ENCODE results near the gene VSIG8. TPM values are rescaled to one million over a fixed set of nuclear protein-coding genes. Genes with fewer than 3 reads are reported as not detected.

Gene VSIG8
- total and polyA plus RNA-seq, 2 of the 8 experiments (the other 6 are each of a cell fraction or from before 2014, with no cell fraction given): not detected

DNA sequence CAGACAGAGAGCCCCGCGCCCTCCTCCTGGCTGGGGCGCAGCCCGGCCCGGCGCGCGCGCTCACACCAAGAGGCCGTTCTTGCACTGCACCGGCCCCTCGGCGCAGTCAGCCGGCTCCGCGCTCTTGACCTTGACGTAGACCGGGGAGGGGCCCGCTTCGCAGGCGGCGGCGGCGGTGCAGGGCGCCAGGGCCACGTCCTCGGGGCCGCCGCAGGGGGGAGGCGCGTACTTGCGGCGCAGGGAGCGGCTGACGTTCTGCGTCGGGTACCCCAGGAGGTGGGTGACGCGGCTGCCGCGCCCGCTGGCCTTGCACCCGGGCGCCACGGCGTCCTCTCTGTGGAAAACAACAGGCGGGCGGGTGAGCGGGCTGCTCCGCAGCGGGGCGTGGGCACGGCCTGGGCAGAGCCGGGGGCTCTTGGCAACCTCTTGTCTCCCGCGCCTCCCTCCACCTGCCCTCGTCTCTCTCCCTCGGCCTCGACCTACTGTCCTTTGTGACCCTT is 7.7 kb downstream of the VSIG8 start:
- H3K27ac ChIP-seq (ENCODE audit: low read depth, low read length): no peak overlapping the region
- no peak for FAIRE-seq
- no peak overlapping the region for H2BK12ac ChIP-seq (ENCODE audit: low read depth, low read length)
- TF ChIP-seq HDAC6 (IDR thresholded peaks at IDR 0.05; ENCODE audit: low read depth, low read length): no peak
- no peak for TF ChIP-seq FOSL1 (IDR thresholded peaks at IDR 0.05; ENCODE audit: insufficient read depth, low read depth, low read length)
- TF ChIP-seq SUZ12 (IDR thresholded peaks at IDR 0.05; ENCODE audit: low read length): peak; percentile 64
- no peak for TF ChIP-seq POU5F1 (IDR thresholded peaks at IDR 0.05; ENCODE audit: low read depth, low read length)
- 0 out of 2 replicates have a peak, but pooled peaks have one; percentile 71 for TF ChIP-seq RBBP5 (IDR thresholded peaks at IDR 0.05; ENCODE audit: borderline replicate concordance, low read depth, low read length)
- no peak for TF ChIP-seq MAFK (IDR thresholded peaks at IDR 0.05; ENCODE audit: low read depth, low read length)
- TF ChIP-seq RNF2 (IDR thresholded peaks at IDR 0.05; ENCODE audit: borderline replicate concordance, low read depth, low read length, missing control alignments, poor library complexity, severe bottlenecking): no peak
- no peak for TF ChIP-seq EP300 (IDR thresholded peaks at IDR 0.05; ENCODE audit: borderline replicate concordance in 1 of 2, low read depth in 2 of 2, low read length in 2 of 2)
- no peak for TF ChIP-seq SP4 (IDR thresholded peaks at IDR 0.05; ENCODE audit: low read length)
- TF ChIP-seq NRF1 (IDR thresholded peaks at IDR 0.05; ENCODE audit: low read depth, low read length): no peak
- TF ChIP-seq TCF12 (IDR thresholded peaks at IDR 0.05; ENCODE audit: low read depth, low read length): no peak
- TF ChIP-seq ASH2L (IDR thresholded peaks at IDR 0.05; ENCODE audit: low read length): peak; percentile 3
- TF ChIP-seq, protein P1, sequence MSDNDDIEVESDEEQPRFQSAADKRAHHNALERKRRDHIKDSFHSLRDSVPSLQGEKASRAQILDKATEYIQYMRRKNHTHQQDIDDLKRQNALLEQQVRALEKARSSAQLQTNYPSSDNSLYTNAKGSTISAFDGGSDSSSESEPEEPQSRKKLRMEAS (IDR thresholded peaks at IDR 0.05): 0 out of 2 replicates have a peak, but pooled peaks have one; percentile 14

More for the DNA sequence above, 7.7 kb downstream of the VSIG8 start:
- H3K4ac ChIP-seq (replicated peaks; ENCODE audit: insufficient read length, low read depth, low read length): no peak overlapping the region
- H3K9ac ChIP-seq (replicated peaks in 1 of 4; ENCODE audit: extremely low read depth in 1 of 4, low read depth in 3 of 4, low read length in 3 of 4): peak overlapping the region in 1 of 4 experiments; percentile 16; a peak in 2 of 7 replicates
- H3K4me2 ChIP-seq (ENCODE audit: insufficient read depth in 1 of 2, low read depth in 2 of 2, low read length in 2 of 2): peak overlapping the region; percentile 59 to 90
- no peak overlapping the region for H3K14ac ChIP-seq (ENCODE audit: insufficient read length)
- no peak overlapping the region for H3K56ac ChIP-seq (replicated peaks; ENCODE audit: insufficient read length, low read depth, low read length)
- no peaks in the 10 kb centered on the region for H3K79me2 ChIP-seq (ENCODE audit: control insufficient read depth in 1 of 2, insufficient read depth in 2 of 2, low read length in 2 of 2)
- no peaks in the 10 kb centered on the region for H4K20me1 ChIP-seq (replicated peaks in 1 of 2; ENCODE audit: control insufficient read depth in 1 of 2, insufficient read depth in 2 of 2, low read length in 2 of 2)
- H3K23me2 ChIP-seq (ENCODE audit: low read depth, low read length): peaks cover 10% of the 10 kb centered on the region; the same call in 1 of the 2 replicates
- CTCF ChIA-PET (ENCODE audit: partially characterized antibody): interaction anchor here (0.7 to 8.4 kb wide), 6 partner anchors 24 to 153 kb away, joined by 3 to 107 read pairs (median 4); partner anchors contain the start of genes DUSP23 and SLAMF8
- POLR2A ChIA-PET (ENCODE audit: partially characterized antibody): no interaction called here
- H4K91ac ChIP-seq (replicated peaks; ENCODE audit: insufficient read length, low read length): no peak overlapping the region
- no peak overlapping the region for H2BK20ac ChIP-seq (ENCODE audit: low read length)
- H3K23ac ChIP-seq (ENCODE audit: insufficient read length): no peak overlapping the region
- 4% methylated on average over 49 of the region's 59 CpGs; no CpG with 5 or more reads in 1 of the 2 experiments for WGBS, 2 experiments (ENCODE audit: extremely low coverage in 1 of 2, insufficient coverage in 1 of 2, insufficient read length in 1 of 2, insufficient replicate concordance in 2 of 2, low coverage in 1 of 2, low lambda C conversion rate in 2 of 2, missing lambda C conversion rate in 1 of 2)
- peak overlapping the region; percentile 38 for H2AFZ ChIP-seq (ENCODE audit: low read length)
- DNase-seq (ENCODE audit: low read depth in 1 of 2, low spot score in 2 of 2): peak in 1 of 2 experiments; percentile 73
- no peak overlapping the region for H2AK5ac ChIP-seq (ENCODE audit: low read depth, low read length)
- no peak overlapping the region for H2BK120ac ChIP-seq (replicated peaks; ENCODE audit: low read depth, low read length)
- no peak overlapping the region for H2BK15ac ChIP-seq (ENCODE audit: low read length)
- peak overlapping the region; percentile 45; the same call in 1 of the 2 replicates for H4K8ac ChIP-seq (ENCODE audit: extremely low read depth, insufficient read depth, low read length)
- H3K27me3 ChIP-seq (replicated peaks in 1 of 4; ENCODE audit: control insufficient read depth in 3 of 4, extremely low read depth in 1 of 4, insufficient read depth in 3 of 4, low read length in 3 of 4): peaks cover 7 to 33% (median 24%) of the 10 kb centered on the region in 4 experiments
- no peaks in the 10 kb centered on the region; a peak in 1 of 4 replicates for H3K9me3 ChIP-seq (ENCODE audit: insufficient read depth in 2 of 2, low read depth in 1 of 2, low read length in 1 of 2)
- peak overlapping the region; percentile 38 to 84 (median 53) for H3K4me3 ChIP-seq (ENCODE audit: extremely low read depth in 1 of 4, insufficient read depth in 2 of 4, low read depth in 3 of 4, low read length in 4 of 4)
- no peak overlapping the region for H4K5ac ChIP-seq (ENCODE audit: insufficient read length, low read depth, low read length)
- H3K36me3 ChIP-seq (ENCODE audit: control insufficient read depth in 2 of 4, insufficient read depth in 4 of 4, low read length in 3 of 4): no peaks in the 10 kb centered on the region
- no peak overlapping the region for H2BK5ac ChIP-seq (ENCODE audit: low read depth, low read length)
- H3K79me1 ChIP-seq (ENCODE audit: low read depth, low read length): no peaks in the 10 kb centered on the region
- no peaks in the 10 kb centered on the region for H3K4me1 ChIP-seq (replicated peaks in 1 of 4; ENCODE audit: control insufficient read depth in 3 of 4, insufficient read depth in 4 of 4, low read length in 3 of 4)
- peak overlapping the region; percentile 82; the same call in 1 of the 2 replicates for H3K18ac ChIP-seq (ENCODE audit: extremely low read depth, low read length)
